GM10248 (cell line): ENCODE results near the gene SIRT7.

ENCODE experiments used
- CTCF ChIA-PET: fragments of 300-600 bp; sonication (Branson Sonifier 250); formaldehyde crosslinking; extraction: SDS; loops from one replicate; lab custom pipeline; 2021; ENCODE audit warnings: antibody characterized with exemption; lab: Yijun Ruan, JAX
- POLR2A ChIA-PET: fragments of 350-650 bp; sonication (Branson Sonifier 250); formaldehyde crosslinking; extraction: SDS; loops from one replicate; lab custom pipeline; 2020; ENCODE audit warnings: antibody characterized with exemption; lab: Yijun Ruan, JAX
- DNase-seq: peaks from one replicate; pipeline ENCODE4 v3.0.0; 2012; ENCODE audit errors: extremely low spot score
- TF ChIP-seq, protein P1 (sequence below): IDR thresholded peaks from 2 replicates; pipeline ENCODE4 v1.5.1; 2012; ENCODE audit warnings: mild to moderate bottlenecking, low read depth; ENCODE audit errors: extremely low read depth, missing control alignments, control extremely low read depth

SIRT7 gene

DNA sequence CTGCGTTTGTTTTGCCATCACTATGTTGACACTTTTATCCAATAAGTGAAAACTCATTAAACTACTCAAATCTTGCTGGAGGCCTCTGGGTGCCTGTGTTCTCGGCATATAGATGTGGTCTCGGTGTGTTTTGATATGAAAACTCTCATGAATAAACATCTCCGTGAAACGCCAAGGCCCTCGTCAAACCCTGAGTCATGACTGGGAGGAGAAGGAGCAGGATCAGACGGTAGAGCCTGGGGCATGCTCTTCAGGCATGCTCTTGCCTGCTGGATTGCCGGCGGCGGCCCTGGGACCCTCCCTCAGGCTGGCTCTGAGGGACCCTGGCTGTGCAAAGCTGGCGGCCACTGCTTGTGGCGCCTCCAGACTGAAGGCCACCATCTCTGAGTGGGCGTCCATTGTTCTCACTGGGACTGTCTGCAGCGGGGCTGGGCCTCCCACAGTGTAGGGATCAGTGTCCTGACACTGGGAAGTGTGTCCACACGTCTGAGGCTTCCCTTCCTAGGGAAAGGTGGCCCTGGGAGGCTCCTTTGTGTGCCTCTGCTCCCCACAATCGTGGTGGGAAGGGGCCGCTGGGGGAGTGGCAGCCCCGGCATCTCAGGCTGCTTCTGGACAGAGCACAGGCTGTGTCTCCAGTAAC lies 17.7 kb downstream of the SIRT7 start:
- TF ChIP-seq, protein P1, sequence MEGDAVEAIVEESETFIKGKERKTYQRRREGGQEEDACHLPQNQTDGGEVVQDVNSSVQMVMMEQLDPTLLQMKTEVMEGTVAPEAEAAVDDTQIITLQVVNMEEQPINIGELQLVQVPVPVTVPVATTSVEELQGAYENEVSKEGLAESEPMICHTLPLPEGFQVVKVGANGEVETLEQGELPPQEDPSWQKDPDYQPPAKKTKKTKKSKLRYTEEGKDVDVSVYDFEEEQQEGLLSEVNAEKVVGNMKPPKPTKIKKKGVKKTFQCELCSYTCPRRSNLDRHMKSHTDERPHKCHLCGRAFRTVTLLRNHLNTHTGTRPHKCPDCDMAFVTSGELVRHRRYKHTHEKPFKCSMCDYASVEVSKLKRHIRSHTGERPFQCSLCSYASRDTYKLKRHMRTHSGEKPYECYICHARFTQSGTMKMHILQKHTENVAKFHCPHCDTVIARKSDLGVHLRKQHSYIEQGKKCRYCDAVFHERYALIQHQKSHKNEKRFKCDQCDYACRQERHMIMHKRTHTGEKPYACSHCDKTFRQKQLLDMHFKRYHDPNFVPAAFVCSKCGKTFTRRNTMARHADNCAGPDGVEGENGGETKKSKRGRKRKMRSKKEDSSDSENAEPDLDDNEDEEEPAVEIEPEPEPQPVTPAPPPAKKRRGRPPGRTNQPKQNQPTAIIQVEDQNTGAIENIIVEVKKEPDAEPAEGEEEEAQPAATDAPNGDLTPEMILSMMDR = no peak
- ChIA-PET CTCF (no interaction called here), POLR2A (no interaction called here)
- DNase-seq = no peak

DNA sequence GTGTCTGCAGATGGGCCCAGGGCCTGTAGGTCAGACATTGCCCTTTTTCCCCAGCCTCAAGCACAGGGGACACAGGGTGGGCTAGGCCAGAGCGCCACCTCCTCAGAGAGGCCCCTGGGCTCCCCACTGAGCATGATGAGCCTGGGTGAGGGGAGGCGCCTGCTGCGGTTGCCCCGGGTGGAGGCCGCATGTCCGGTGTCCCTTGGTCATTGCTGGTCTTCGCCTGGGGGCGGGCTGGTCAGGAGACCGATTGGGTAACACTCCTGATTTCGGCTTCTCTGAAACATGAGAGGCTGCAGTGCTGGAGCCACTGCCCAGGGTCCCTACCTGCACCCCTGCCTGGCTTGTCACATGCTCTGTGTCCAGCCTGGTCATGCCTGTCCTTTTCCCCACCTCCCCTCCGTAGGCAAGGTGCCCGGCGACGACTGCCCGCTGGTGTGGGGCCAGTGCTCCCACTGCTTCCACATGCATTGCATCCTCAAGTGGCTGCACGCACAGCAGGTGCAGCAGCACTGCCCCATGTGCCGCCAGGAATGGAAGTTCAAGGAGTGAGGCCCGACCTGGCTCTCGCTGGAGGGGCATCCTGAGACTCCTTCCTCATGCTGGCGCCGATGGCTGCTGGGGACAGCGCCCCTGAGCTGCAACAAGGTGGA lies 18.3 kb downstream of the SIRT7 start:
- ChIA-PET POLR2A (no interaction called here), CTCF (no interaction called here)
- TF ChIP-seq, protein P1 = no peak
- DNase-seq = no peak

DNA sequence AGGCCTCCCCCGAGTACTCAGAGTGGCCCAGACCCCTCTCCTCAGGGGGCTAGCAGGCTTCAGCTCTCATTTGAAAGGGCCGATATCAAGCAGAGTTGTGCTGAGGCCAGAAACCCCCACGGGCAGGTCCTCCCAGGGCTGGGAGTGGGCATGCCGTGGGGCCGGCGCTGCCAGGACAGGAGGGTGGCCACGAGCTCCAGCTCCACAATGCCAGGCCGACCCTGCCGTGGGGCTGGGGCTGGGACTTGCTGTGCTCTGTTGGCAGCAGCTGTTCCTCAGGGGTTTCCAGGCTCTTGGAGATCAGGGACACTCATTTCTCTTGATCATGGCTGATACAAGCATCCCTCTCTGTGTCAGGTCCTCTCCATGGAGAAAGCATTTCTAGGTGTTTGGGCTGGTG lies 19.1 kb downstream of the SIRT7 start:
- CTCF ChIA-PET = no interaction called here

DNA sequence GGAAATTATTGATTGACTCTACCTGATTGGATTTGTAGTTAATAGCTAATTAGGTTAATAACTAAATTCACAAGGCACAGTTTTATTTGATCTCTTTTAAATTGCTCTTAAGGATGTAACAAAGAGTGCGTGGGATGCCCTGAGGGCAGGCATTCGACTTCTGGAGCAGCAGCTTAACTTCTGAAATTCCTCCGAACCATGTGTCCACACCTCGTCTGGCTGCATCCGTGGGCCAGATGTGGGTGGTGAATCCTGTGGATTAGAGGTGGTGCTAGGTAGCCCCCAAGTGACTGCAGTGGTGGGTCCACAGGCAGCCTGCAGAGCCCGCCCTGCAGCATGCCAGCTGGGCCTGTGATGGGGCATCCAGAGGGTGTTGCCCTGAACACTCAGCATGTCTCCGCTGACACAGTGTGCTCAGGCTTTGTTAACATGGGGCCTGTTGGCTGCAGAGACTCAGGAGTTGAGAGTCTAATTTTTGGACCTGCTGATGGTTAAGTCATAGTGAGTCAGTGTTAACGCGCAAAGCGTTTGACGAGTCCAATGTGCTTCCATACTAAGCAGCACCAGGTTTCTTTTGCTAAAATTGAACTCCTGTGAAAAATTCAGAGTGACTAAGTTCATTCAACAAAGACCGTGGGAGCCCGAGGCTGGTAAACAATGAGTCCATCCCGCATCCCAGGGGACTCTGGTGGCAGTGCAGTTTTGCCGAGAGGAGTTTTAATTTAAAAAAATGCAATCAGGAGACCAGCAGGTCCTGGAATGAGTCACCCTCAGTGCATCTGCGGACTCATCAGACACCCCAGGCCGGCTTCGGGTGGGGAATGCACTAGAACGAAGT lies 19.7 kb downstream of the SIRT7 start:
- CTCF ChIA-PET = interaction anchor here (1.0 to 1.3 kb wide), 4 partner anchors 11 to 29 kb away, joined by 3 to 5 read pairs (median 4); no protein-coding TSS in a partner anchor
- no peak for DNase-seq
- POLR2A ChIA-PET = interaction anchor here (0.6 kb wide), 1 partner anchor 227 kb away, joined by 4 read pairs; no protein-coding TSS in a partner anchor
- TF ChIP-seq, protein P1 = no peak

More for the DNA sequence above, 19.1 kb downstream of the SIRT7 start:
- POLR2A ChIA-PET = interaction anchor here (0.6 kb wide), 1 partner anchor 228 kb away, joined by 4 read pairs; no protein-coding TSS in a partner anchor
- TF ChIP-seq, protein P1 = no peak
- no peak for DNase-seq

DNA sequence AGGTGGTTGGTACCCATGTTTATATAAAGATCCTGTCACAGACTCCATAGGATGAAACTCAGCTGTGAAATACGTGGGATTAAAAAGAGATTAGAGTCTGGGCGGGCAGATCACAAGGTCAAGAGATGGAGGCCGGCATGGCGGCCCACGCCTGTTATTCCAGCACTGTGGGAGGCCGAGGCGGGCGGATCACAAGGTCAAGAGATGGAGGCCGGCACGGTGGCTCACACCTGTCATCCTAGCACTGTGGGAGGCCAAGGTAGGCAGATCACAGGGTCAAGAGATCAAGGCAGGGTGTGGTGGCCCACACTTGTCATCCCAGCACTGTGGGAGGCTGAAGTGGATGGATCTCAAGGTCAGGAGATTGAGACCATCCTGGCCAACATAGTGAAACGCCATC lies 22.6 kb downstream of the SIRT7 start:
- TF ChIP-seq, protein P1 = no peak
- ChIA-PET POLR2A (no interaction called here), CTCF (interaction anchor here (1.3 kb wide), 1 partner anchor 9 kb away, joined by 3 read pairs; no protein-coding TSS in a partner anchor)
- DNase-seq = no peak

DNA sequence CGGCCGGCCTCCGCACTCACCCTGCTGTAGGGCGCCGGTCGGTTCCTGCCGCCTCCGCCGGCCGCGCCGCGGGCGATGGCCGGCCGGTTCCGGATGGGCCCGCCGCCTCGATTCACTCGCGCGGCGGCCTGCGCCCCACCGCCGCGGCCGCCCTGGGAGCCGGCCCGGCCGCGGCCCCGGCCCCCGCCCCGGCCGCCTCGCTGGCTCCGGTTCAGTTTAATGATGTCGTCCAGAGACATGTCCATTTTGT lies 26.7 kb downstream of the SIRT7 start:
- DNase-seq = no peak
- POLR2A ChIA-PET = no interaction called here
- TF ChIP-seq, protein P1 = no peak
- CTCF ChIA-PET = no interaction called here
